Activated CD4-positive, alpha-beta memory T cell treated with anti-CD3 and anti-CD28 coated beads for 36 hours (primary cell): Measurements from ENCODE around the gene FRMD8. TPM values are rescaled to one million over a fixed set of nuclear protein-coding genes. Genes with fewer than 3 reads are reported as not detected.
A peak's percentile ranks its signal among the peaks of the same experiment; 100 is the strongest.

Experiments used
- CTCF ChIA-PET: fragments of 350-600 bp; sonication (Branson Sonifier 250); formaldehyde crosslinking; loops from one replicate; lab custom pipeline; 2021; ENCODE audit warnings: antibody characterized with exemption, inconsistent platforms; lab: Charles Lee
- POLR2A ChIA-PET: fragments of 350-600 bp; sonication (Branson Sonifier 250); formaldehyde crosslinking; loops from one replicate; lab custom pipeline; 2021; ENCODE audit warnings: antibody characterized with exemption; lab: Charles Lee
- DNase-seq: peaks from one replicate; pipeline ENCODE4 v3.0.0-alpha.2; 2020
- H3K27ac Mint-ChIP-seq: one replicate; pipeline ENCODE4 v1.8.0; 2021; ENCODE audit warnings: mixed read lengths
- H3K27me3 Mint-ChIP-seq: one replicate; pipeline ENCODE4 v1.8.0; 2021; ENCODE audit warnings: mixed read lengths
- H3K36me3 Mint-ChIP-seq: one replicate; pipeline ENCODE4 v1.8.0; 2021; ENCODE audit warnings: mixed read lengths
- H3K4me1 Mint-ChIP-seq: one replicate; pipeline ENCODE4 v1.8.0; 2021; ENCODE audit warnings: low read depth, mixed read lengths
- H3K4me3 Mint-ChIP-seq: one replicate; pipeline ENCODE4 v1.8.0; 2021; ENCODE audit warnings: mild to moderate bottlenecking, mixed read lengths
- H3K9me3 Mint-ChIP-seq: one replicate; pipeline ENCODE4 v1.8.0; 2021; ENCODE audit warnings: mixed read lengths
- intact Hi-C: fragments of 100-400 bp; cut with micrococcal nuclease; formaldehyde crosslinking; loops from one replicate; pipeline ENCODE4 v1.15.1; 2023
- total RNA-seq, 2 experiments: library from RNA; stranded (reverse); gene quantifications; one replicate each; pipeline ENCODE4 v1.2.3, GENCODE V29; 2021

FRMD8 gene
- total RNA-seq, 2 experiments from 2014 or later, result 34.7 to 37.9 TPM

GRCh38 chr11:65452806-65453490, 66.5 kb downstream of the FRMD8 start:
- POLR2A ChIA-PET, result interaction anchor here (0.6 to 1.1 kb wide), 3 partner anchors 14 to 37 kb away, joined by 3 read pairs; no protein-coding TSS in a partner anchor

GRCh38 chr11:65454311-65454695, 67.9 kb downstream of the FRMD8 start:
- no peak for DNase-seq
- Mint-ChIP-seq H3K4me1 (peaks cover 38% of the 10 kb centered on the region), H3K4me3 (peak overlapping the region; percentile 91), H3K27me3 (no peaks in the 10 kb centered on the region), H3K9me3 (peaks cover 3% of the 10 kb centered on the region), H3K27ac (no peak overlapping the region), H3K36me3 (no peaks in the 10 kb centered on the region)
- intact Hi-C loops, result loop anchor here (2.0 kb wide), 1 partner anchor 14 kb away; no protein-coding TSS in a partner anchor
- ChIA-PET POLR2A (interaction anchor here (0.8 to 1.7 kb wide), 3 partner anchors 18 to 44 kb away, joined by 3 to 8 read pairs (median 3); partner anchors contain the start of gene MALAT1), CTCF (no interaction called here)

More at GRCh38 chr11:65452806-65453490, 66.5 kb downstream of the FRMD8 start:
- peak overlapping the region; percentile 45 for H3K27ac Mint-ChIP-seq
- CTCF ChIA-PET, result interaction anchor here (0.7 kb wide), 1 partner anchor 25 kb away, joined by 3 read pairs; no protein-coding TSS in a partner anchor
- no peak for DNase-seq
- H3K9me3 Mint-ChIP-seq, result peaks cover 3% of the 10 kb centered on the region
- H3K27me3 Mint-ChIP-seq, result no peaks in the 10 kb centered on the region
- intact Hi-C loops, result no loop called here
- no peaks in the 10 kb centered on the region for H3K36me3 Mint-ChIP-seq
- no peak overlapping the region for H3K4me3 Mint-ChIP-seq
- H3K4me1 Mint-ChIP-seq, result peaks cover 36% of the 10 kb centered on the region

GRCh38 chr11:65454696-65455456, 68.4 kb downstream of the FRMD8 start:
- intact Hi-C loops, result loop anchor here (2.0 kb wide), 1 partner anchor 14 kb away; no protein-coding TSS in a partner anchor
- DNase-seq, result peak; percentile 92
- Mint-ChIP-seq H3K36me3 (no peaks in the 10 kb centered on the region), H3K27ac (peak overlapping the region; percentile 79), H3K27me3 (no peaks in the 10 kb centered on the region), H3K9me3 (no peaks in the 10 kb centered on the region), H3K4me1 (peaks cover 41% of the 10 kb centered on the region), H3K4me3 (peak overlapping the region; percentile 91)
- ChIA-PET CTCF (interaction anchor here (1.1 to 1.4 kb wide), 2 partner anchors 39 to 54 kb away, joined by 4 to 7 read pairs; no protein-coding TSS in a partner anchor), POLR2A (interaction anchor here (1.0 to 1.7 kb wide), 5 partner anchors 9 to 46 kb away, joined by 3 to 12 read pairs (median 5); partner anchors contain the start of gene MALAT1)

GRCh38 chr11:65456418-65456817, 70.0 kb downstream of the FRMD8 start:
- peak overlapping the region; percentile 26 for H3K27ac Mint-ChIP-seq
- H3K27me3 Mint-ChIP-seq, result no peaks in the 10 kb centered on the region
- H3K9me3 Mint-ChIP-seq, result no peaks in the 10 kb centered on the region
- DNase-seq, result no peak
- intact Hi-C loops, result no loop called here
- H3K4me3 Mint-ChIP-seq, result peak overlapping the region; percentile 53
- ChIA-PET POLR2A (interaction anchor here (0.7 kb wide), 1 partner anchor 16 kb away, joined by 3 read pairs; no protein-coding TSS in a partner anchor), CTCF (no interaction called here)
- peaks cover 41% of the 10 kb centered on the region for H3K4me1 Mint-ChIP-seq
- H3K36me3 Mint-ChIP-seq, result no peaks in the 10 kb centered on the region

- POLR2A ChIA-PET, result interaction anchor here (1.4 kb wide), 1 partner anchor 13 kb away, joined by 3 read pairs; no protein-coding TSS in a partner anchor
- H3K9me3 Mint-ChIP-seq, result no peaks in the 10 kb centered on the region
- H3K36me3 Mint-ChIP-seq, result no peaks in the 10 kb centered on the region
- intact Hi-C loops, result no loop called here
- H3K27me3 Mint-ChIP-seq, result no peaks in the 10 kb centered on the region
- no peak overlapping the region for H3K4me3 Mint-ChIP-seq
- CTCF ChIA-PET, result interaction anchor here (1.8 to 2.7 kb wide), 2 partner anchors 9 to 43 kb away, joined by 5 to 11 read pairs; no protein-coding TSS in a partner anchor
- H3K4me1 Mint-ChIP-seq, result peaks cover 25% of the 10 kb centered on the region
- no peak overlapping the region for H3K27ac Mint-ChIP-seq
- DNase-seq, result no peak
Observed at GRCh38 chr11:65459552-65459951, 73.1 kb downstream of the FRMD8 start.

Other genes starting within 250 kb of the FRMD8 start
- not detected for gene SPDYC, start 216.4 kb upstream of the FRMD8 start, total RNA-seq
- 100 to 1,000 TPM; 111 to 116 TPM for gene CAPN1, start 204.7 kb upstream of the FRMD8 start, total RNA-seq
- gene POLA2, start 124.7 kb upstream of the FRMD8 start, total RNA-seq, result 10 to 100 TPM; 62.9 to 66.9 TPM
- gene CDC42EP2, start 71.8 kb upstream of the FRMD8 start, total RNA-seq, result under 1 TPM in 1 of 2 experiments, not detected in 1; 0.26 TPM
- gene DPF2, start 52.8 kb upstream of the FRMD8 start, total RNA-seq, result 10 to 100 TPM; 68.7 to 71.6 TPM
- gene TIGD3, start 31.9 kb upstream of the FRMD8 start, total RNA-seq, result under 1 TPM; 0.73 to 1.00 TPM
- gene SLC25A45, start 4.0 kb upstream of the FRMD8 start, total RNA-seq, result 10 to 100 TPM; 14.4 to 16.1 TPM
- 100 to 1,000 TPM; 593 to 683 TPM for gene NEAT1, start 36.2 kb downstream of the FRMD8 start, total RNA-seq
- gene MALAT1, start 112.4 kb downstream of the FRMD8 start, total RNA-seq, result 1,000 to 10,000 TPM; 8,046 to 8,888 TPM
- 10 to 100 TPM; 67.8 to 69.8 TPM for gene SCYL1, start 138.4 kb downstream of the FRMD8 start, total RNA-seq
- 10 to 100 TPM; 60.7 to 63.3 TPM for gene LTBP3, start 171.7 kb downstream of the FRMD8 start, total RNA-seq
- 10 to 100 TPM; 48.1 to 51.1 TPM for gene ZNRD2, start 183.8 kb downstream of the FRMD8 start, total RNA-seq
- gene FAM89B, start 185.9 kb downstream of the FRMD8 start, total RNA-seq, result 10 to 100 TPM; 25.3 to 28.3 TPM
- gene EHBP1L1, start 189.4 kb downstream of the FRMD8 start, total RNA-seq, result 100 to 1,000 TPM; 137 to 141 TPM
- gene KCNK7, start 209.2 kb downstream of the FRMD8 start, total RNA-seq, result under 1 TPM; 0.29 to 0.31 TPM
- 10 to 100 TPM; 56.7 to 62.6 TPM for gene MAP3K11, start 227.6 kb downstream of the FRMD8 start, total RNA-seq
- gene PCNX3, start 229.1 kb downstream of the FRMD8 start, total RNA-seq, result 10 to 100 TPM; 29.8 to 32.1 TPM